ENCODE data around the gene NDST4. TPM values are rescaled to one million over a fixed set of nuclear protein-coding genes. Genes with fewer than 3 reads are reported as not detected.

NDST4 gene
- polyA plus RNA-seq, 2 of the 4 experiments (the other 2 are of a cell fraction), result 0.04 TPM; not detected in 1

DNA sequence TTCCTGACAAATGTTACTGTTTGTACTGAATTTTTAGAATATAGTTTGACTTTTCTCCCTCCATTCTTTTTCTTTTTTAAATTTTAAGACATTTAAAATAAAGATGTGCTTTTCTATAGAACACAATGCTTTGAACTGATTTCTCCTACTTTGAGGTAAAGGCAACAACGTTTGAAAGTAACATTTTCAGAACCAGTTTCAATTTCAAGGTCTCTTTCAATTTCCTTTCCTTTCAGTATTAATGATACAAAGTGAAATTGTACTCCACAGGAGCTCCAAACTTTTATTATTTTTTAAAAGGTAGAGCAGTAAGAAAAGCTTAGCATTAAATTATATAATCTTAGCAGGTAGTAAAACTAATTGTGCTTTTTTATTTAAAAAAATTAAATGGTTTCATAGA is 54.9 kb downstream of the NDST4 start (continued):
- TF ChIP-seq, protein P1, sequence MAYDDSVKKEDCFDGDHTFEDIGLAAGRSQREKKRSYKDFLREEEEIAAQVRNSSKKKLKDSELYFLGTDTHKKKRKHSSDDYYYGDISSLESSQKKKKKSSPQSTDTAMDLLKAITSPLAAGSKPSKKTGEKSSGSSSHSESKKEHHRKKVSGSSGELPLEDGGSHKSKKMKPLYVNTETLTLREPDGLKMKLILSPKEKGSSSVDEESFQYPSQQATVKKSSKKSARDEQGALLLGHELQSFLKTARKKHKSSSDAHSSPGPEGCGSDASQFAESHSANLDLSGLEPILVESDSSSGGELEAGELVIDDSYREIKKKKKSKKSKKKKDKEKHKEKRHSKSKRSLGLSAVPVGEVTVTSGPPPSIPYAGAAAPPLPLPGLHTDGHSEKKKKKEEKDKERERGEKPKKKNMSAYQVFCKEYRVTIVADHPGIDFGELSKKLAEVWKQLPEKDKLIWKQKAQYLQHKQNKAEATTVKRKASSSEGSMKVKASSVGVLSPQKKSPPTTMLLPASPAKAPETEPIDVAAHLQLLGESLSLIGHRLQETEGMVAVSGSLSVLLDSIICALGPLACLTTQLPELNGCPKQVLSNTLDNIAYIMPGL (CRISPR knock-in tag; IDR thresholded peaks at IDR 0.05; ENCODE audit: borderline replicate concordance), result no peak
- TF ChIP-seq EP300 (IDR thresholded peaks at IDR 0.05) (no peak), PHF8 (IDR thresholded peaks at IDR 0.05; ENCODE audit: borderline replicate concordance, low read depth) (no peak), MAZ (IDR thresholded peaks at IDR 0.05; ENCODE audit: borderline replicate concordance, low read depth, low read length) (no peak), POLR2A (IDR thresholded peaks at IDR 0.05; ENCODE audit: low read length) (no peak), RARB (CRISPR knock-in tag; IDR thresholded peaks at IDR 0.05) (no peak)

DNA sequence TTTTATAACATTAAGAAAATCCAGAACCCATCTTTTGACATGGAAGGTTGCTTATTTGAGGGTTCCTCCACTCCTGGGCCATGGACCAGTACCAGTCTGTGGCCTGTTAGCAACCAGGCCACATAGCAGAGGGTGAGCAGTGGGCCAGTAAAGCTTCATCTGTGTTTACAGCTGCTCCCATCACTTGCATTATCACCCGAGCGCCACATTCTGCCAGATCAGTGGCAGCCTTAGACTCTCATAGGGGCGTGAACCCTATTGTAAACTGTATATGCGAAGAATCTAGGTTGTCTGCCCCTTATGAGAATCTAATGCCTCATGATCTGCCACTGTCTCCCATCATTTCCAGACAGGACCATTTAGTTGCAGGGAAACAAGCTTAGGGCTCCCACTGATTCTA is 58.6 kb downstream of the NDST4 start:
- Histone ChIP-seq H3K4me1 (no peaks in the 10 kb centered on the region), H3K9me3 (no peaks in the 10 kb centered on the region), H3K27ac (no peak overlapping the region), H3K4me3 (no peak overlapping the region), H3K4me2 (no peak overlapping the region)
- FAIRE-seq (no peak), ATAC-seq (no peak), DNase-seq (ENCODE audit: low read depth in 1 of 2, low spot score in 1 of 2) (no peak)
- POLR2A ChIA-PET, result no interaction called here
- CTCF ChIA-PET, result interaction anchor here (0.5 kb wide), 1 partner anchor 819 kb away, joined by 3 read pairs; no protein-coding TSS in a partner anchor
- 56% methylated on average over 4 of the region's 4 CpGs for WGBS (ENCODE audit: missing lambda C conversion rate)
- TF ChIP-seq, protein P2, sequence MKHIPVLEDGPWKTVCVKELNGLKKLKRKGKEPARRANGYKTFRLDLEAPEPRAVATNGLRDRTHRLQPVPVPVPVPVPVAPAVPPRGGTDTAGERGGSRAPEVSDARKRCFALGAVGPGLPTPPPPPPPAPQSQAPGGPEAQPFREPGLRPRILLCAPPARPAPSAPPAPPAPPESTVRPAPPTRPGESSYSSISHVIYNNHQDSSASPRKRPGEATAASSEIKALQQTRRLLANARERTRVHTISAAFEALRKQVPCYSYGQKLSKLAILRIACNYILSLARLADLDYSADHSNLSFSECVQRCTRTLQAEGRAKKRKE (CRISPR knock-in tag; IDR thresholded peaks at IDR 0.05; ENCODE audit: low read depth), result no peak
- TF ChIP-seq MAZ (IDR thresholded peaks at IDR 0.05; ENCODE audit: borderline replicate concordance, low read depth, low read length) (no peak), CHD2 (IDR thresholded peaks at IDR 0.05; ENCODE audit: low read length, partially characterized antibody) (no peak)
- TF ChIP-seq, protein P3, sequence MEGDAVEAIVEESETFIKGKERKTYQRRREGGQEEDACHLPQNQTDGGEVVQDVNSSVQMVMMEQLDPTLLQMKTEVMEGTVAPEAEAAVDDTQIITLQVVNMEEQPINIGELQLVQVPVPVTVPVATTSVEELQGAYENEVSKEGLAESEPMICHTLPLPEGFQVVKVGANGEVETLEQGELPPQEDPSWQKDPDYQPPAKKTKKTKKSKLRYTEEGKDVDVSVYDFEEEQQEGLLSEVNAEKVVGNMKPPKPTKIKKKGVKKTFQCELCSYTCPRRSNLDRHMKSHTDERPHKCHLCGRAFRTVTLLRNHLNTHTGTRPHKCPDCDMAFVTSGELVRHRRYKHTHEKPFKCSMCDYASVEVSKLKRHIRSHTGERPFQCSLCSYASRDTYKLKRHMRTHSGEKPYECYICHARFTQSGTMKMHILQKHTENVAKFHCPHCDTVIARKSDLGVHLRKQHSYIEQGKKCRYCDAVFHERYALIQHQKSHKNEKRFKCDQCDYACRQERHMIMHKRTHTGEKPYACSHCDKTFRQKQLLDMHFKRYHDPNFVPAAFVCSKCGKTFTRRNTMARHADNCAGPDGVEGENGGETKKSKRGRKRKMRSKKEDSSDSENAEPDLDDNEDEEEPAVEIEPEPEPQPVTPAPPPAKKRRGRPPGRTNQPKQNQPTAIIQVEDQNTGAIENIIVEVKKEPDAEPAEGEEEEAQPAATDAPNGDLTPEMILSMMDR (IDR thresholded peaks at IDR 0.05), result no peak
- TF ChIP-seq, protein P4, sequence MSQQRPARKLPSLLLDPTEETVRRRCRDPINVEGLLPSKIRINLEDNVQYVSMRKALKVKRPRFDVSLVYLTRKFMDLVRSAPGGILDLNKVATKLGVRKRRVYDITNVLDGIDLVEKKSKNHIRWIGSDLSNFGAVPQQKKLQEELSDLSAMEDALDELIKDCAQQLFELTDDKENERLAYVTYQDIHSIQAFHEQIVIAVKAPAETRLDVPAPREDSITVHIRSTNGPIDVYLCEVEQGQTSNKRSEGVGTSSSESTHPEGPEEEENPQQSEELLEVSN (IDR thresholded peaks at IDR 0.05; ENCODE audit: borderline replicate concordance, low read depth), result no peak

DNA sequence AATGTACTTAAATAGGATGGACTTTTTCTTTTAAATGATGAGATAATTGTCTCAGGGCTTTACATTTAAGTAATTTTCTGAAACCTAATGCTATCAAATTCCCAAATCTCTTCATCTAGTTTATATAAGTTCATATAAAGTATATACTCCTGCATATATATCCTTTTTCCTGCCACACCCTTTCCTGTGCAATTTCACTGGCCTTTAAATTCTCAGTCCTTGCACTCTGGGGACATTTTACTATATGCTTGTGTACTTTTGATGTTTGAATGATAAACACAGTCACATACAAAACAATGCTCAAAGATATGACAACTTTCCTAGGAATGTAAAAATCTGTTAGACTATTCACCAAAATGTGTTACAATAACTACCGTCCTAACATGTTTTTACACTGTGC is 60.1 kb downstream of the NDST4 start:
- WGBS (ENCODE audit: missing lambda C conversion rate), result 19% methylated on average over 1 of the region's 1 CpG
- no peak for FAIRE-seq
- CTCF ChIA-PET, result no interaction called here

More for the DNA sequence above, 60.1 kb downstream of the NDST4 start:
- Histone ChIP-seq H3K4me3 (no peak overlapping the region), H3K4me2 (no peak overlapping the region), H3K9me3 (no peaks in the 10 kb centered on the region), H3K27ac (no peak overlapping the region), H3K4me1 (no peaks in the 10 kb centered on the region)
- DNase-seq (ENCODE audit: low read depth in 1 of 2, low spot score in 1 of 2) (no peak), ATAC-seq (no peak)
- POLR2A ChIA-PET, result no interaction called here
- no peak for TF ChIP-seq NPAS2 (CRISPR knock-in tag; IDR thresholded peaks at IDR 0.05; ENCODE audit: borderline replicate concordance)
- no peak for TF ChIP-seq HDAC2 (IDR thresholded peaks at IDR 0.05)
- TF ChIP-seq JUN (IDR thresholded peaks at IDR 0.05), result no peak
- TF ChIP-seq ZSCAN20 (CRISPR knock-in tag; IDR thresholded peaks at IDR 0.05), result no peak
- TF ChIP-seq RNF2 (IDR thresholded peaks at IDR 0.05; ENCODE audit: borderline replicate concordance, low read depth), result no peak
- no peak for TF ChIP-seq HOXB13 (CRISPR knock-in tag; IDR thresholded peaks at IDR 0.05; ENCODE audit: low read depth)
- TF ChIP-seq POLR2AphosphoS2 (conservative IDR thresholded peaks at IDR 0.05; ENCODE audit: low read length), result no peak
- TF ChIP-seq, protein P3 (IDR thresholded peaks at IDR 0.05), result no peak
- no peak for TF ChIP-seq RAD21 (conservative IDR thresholded peaks at IDR 0.05 in 1 of 2, IDR thresholded peaks at IDR 0.05 in 1 of 2)
